ENCODE measurements around the gene ZIM2. TPM values are rescaled to one million over a fixed set of nuclear protein-coding genes. Genes with fewer than 3 reads are reported as not detected.

ZIM2 gene
- total RNA-seq, 1 donor = not detected

- TF ChIP-seq CTCF (IDR thresholded peaks at IDR 0.05; ENCODE audit: insufficient read depth, low read length) = no peak
- H3K4me3 ChIP-seq (ENCODE audit: low read depth, low read length) = no peak overlapping the region
- DNase-seq (ENCODE audit: low read depth) = no peak
Observed at GRCh38 chr19:56764196-56764695, 76.3 kb downstream of the ZIM2 start.

GRCh38 chr19:56760842-56761241 is 79.7 kb downstream of the ZIM2 start:
- H3K4me3 ChIP-seq (ENCODE audit: low read depth, low read length) = no peak overlapping the region
- no peak for TF ChIP-seq CTCF (IDR thresholded peaks at IDR 0.05; ENCODE audit: insufficient read depth, low read length)

GRCh38 chr19:56759531-56759930 is 81.0 kb downstream of the ZIM2 start:
- no peak for TF ChIP-seq CTCF (IDR thresholded peaks at IDR 0.05; ENCODE audit: insufficient read depth, low read length)
- DNase-seq (ENCODE audit: low read depth) = no peak
- H3K4me3 ChIP-seq (ENCODE audit: low read depth, low read length) = no peak overlapping the region

More at GRCh38 chr19:56760842-56761241, 79.7 kb downstream of the ZIM2 start:
- no peak for DNase-seq (ENCODE audit: low read depth)

- H3K4me3 ChIP-seq (ENCODE audit: low read depth, low read length) = no peak overlapping the region
- no peak for DNase-seq (ENCODE audit: low read depth)
- no peak for TF ChIP-seq CTCF (IDR thresholded peaks at IDR 0.05; ENCODE audit: insufficient read depth, low read length)
Observed at GRCh38 chr19:56751078-56751489, 89.4 kb downstream of the ZIM2 start.

GRCh38 chr19:56750658-56751057 is 89.9 kb downstream of the ZIM2 start:
- no peak for TF ChIP-seq CTCF (IDR thresholded peaks at IDR 0.05; ENCODE audit: insufficient read depth, low read length)
- no peak for DNase-seq (ENCODE audit: low read depth)

GRCh38 chr19:56748378-56748777 is 92.1 kb downstream of the ZIM2 start:
- TF ChIP-seq CTCF (IDR thresholded peaks at IDR 0.05; ENCODE audit: insufficient read depth, low read length) = no peak
- no peak overlapping the region for H3K4me3 ChIP-seq (ENCODE audit: low read depth, low read length)
- no peak for DNase-seq (ENCODE audit: low read depth)

More at GRCh38 chr19:56750658-56751057, 89.9 kb downstream of the ZIM2 start:
- no peak overlapping the region for H3K4me3 ChIP-seq (ENCODE audit: low read depth, low read length)

GRCh38 chr19:56746367-56746766 is 94.2 kb downstream of the ZIM2 start:
- no peak for TF ChIP-seq CTCF (IDR thresholded peaks at IDR 0.05; ENCODE audit: insufficient read depth, low read length)
- H3K4me3 ChIP-seq (ENCODE audit: low read depth, low read length) = no peak overlapping the region
- DNase-seq (ENCODE audit: low read depth) = no peak

Data from fibroblast of the aortic adventitia (primary cell).